Type B pancreatic cell (in vitro differentiated cells): Measurements from ENCODE around the gene SV2B. TPM values are rescaled to one million over a fixed set of nuclear protein-coding genes. Genes with fewer than 3 reads are reported as not detected.

Experiments
- DNase-seq: peaks from one replicate; pipeline ENCODE4 v3.0.0; 2021; ENCODE audit warnings: mixed read lengths; ENCODE audit not compliant: unreplicated experiment; ENCODE audit errors: extremely low spot score
- H3K27ac Mint-ChIP-seq: 2 replicates; pipeline ENCODE4 v1.8.0; 2021; ENCODE audit warnings: mild to moderate bottlenecking, mixed read lengths
- H3K27me3 Mint-ChIP-seq: 2 replicates; pipeline ENCODE4 v1.8.0; 2021; ENCODE audit warnings: mixed read lengths
- H3K36me3 Mint-ChIP-seq: 2 replicates; pipeline ENCODE4 v1.8.0; 2021; ENCODE audit warnings: mixed read lengths
- H3K4me1 Mint-ChIP-seq: one replicate; pipeline ENCODE4 v1.8.0; 2021; ENCODE audit warnings: mixed read lengths; ENCODE audit not compliant: unreplicated experiment
- H3K4me3 Mint-ChIP-seq: 2 replicates; pipeline ENCODE4 v1.8.0; 2021; ENCODE audit warnings: mild to moderate bottlenecking, mixed read lengths
- H3K9me3 Mint-ChIP-seq: 2 replicates; pipeline ENCODE4 v1.8.0; 2021; ENCODE audit warnings: mixed read lengths
- total RNA-seq: library from RNA; stranded (reverse); gene quantifications from 2 replicates; pipeline ENCODE4 v1.2.1, GENCODE V29; 2021; ENCODE audit warnings: low replicate concordance
- TF ChIP-seq, protein P1 (sequence below): fragments of 200-600 bp; sonication (generic); conservative IDR thresholded peaks from 2 replicates; pipeline ENCODE4 v1.5.0; 2021; ENCODE audit warnings: antibody characterized with exemption, mild to moderate bottlenecking

SV2B gene
- total RNA-seq, 1 donor from 2014 or later: 1.7 TPM

DNA sequence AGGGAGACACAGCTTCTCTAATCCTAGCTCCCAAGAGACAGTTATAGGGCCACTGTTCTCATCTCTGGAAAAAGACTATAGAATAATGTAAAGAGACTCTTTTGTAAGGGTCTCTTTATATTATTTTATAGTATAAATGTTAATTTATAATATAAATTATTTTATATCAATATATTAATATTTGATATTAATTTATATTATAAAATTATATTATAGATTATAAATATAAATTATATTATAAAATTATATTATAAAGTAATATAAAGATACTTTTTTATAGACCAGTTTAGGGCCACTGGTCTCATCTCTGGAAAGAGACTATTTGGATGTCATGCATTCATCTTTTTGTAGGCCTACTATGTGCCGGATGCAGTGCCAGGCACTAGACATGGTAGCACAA is 53.9 kb downstream of the SV2B start:
- no peak overlapping the region for H3K27ac Mint-ChIP-seq
- peaks cover 45% of the 10 kb centered on the region for H3K27me3 Mint-ChIP-seq

DNA sequence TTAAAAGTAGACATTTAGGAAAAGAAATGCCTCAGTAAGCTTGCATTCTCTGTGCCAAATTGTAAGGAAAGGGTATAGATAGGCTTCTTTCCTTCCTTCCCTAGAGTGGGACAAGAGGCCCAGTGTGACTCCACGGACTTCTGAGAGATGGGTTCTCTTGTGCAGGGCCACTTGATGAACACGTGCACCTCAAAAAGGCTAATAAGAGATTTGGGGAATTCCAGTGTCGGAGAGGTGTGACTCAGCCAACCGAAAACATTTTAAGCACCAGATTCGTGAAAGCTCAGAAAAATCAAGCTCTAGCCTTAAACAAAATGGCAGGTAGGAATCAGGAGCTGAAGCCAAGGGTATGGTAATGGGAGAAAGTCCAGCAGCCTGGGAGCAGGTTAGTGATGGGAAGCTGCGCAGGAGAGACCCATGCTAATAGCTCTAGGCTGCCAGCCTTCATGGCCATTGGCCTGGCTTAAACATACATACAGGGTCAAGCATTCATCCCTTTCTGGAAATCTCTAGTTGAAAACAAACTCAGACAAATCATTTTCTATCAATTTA is 56.2 kb downstream of the SV2B start:
- no peak overlapping the region for H3K27ac Mint-ChIP-seq
- H3K4me3 Mint-ChIP-seq: no peak overlapping the region
- DNase-seq: no peak
- H3K9me3 Mint-ChIP-seq: no peaks in the 10 kb centered on the region
- TF ChIP-seq, protein P1, sequence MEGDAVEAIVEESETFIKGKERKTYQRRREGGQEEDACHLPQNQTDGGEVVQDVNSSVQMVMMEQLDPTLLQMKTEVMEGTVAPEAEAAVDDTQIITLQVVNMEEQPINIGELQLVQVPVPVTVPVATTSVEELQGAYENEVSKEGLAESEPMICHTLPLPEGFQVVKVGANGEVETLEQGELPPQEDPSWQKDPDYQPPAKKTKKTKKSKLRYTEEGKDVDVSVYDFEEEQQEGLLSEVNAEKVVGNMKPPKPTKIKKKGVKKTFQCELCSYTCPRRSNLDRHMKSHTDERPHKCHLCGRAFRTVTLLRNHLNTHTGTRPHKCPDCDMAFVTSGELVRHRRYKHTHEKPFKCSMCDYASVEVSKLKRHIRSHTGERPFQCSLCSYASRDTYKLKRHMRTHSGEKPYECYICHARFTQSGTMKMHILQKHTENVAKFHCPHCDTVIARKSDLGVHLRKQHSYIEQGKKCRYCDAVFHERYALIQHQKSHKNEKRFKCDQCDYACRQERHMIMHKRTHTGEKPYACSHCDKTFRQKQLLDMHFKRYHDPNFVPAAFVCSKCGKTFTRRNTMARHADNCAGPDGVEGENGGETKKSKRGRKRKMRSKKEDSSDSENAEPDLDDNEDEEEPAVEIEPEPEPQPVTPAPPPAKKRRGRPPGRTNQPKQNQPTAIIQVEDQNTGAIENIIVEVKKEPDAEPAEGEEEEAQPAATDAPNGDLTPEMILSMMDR: no peak
- H3K4me1 Mint-ChIP-seq: no peaks in the 10 kb centered on the region
- peaks cover 39% of the 10 kb centered on the region for H3K27me3 Mint-ChIP-seq
- no peaks in the 10 kb centered on the region for H3K36me3 Mint-ChIP-seq

More for the DNA sequence above, 53.9 kb downstream of the SV2B start:
- no peak for DNase-seq
- TF ChIP-seq, protein P1: no peak
- H3K36me3 Mint-ChIP-seq: no peaks in the 10 kb centered on the region
- H3K4me1 Mint-ChIP-seq: no peaks in the 10 kb centered on the region
- no peak overlapping the region for H3K4me3 Mint-ChIP-seq
- no peaks in the 10 kb centered on the region for H3K9me3 Mint-ChIP-seq

DNA sequence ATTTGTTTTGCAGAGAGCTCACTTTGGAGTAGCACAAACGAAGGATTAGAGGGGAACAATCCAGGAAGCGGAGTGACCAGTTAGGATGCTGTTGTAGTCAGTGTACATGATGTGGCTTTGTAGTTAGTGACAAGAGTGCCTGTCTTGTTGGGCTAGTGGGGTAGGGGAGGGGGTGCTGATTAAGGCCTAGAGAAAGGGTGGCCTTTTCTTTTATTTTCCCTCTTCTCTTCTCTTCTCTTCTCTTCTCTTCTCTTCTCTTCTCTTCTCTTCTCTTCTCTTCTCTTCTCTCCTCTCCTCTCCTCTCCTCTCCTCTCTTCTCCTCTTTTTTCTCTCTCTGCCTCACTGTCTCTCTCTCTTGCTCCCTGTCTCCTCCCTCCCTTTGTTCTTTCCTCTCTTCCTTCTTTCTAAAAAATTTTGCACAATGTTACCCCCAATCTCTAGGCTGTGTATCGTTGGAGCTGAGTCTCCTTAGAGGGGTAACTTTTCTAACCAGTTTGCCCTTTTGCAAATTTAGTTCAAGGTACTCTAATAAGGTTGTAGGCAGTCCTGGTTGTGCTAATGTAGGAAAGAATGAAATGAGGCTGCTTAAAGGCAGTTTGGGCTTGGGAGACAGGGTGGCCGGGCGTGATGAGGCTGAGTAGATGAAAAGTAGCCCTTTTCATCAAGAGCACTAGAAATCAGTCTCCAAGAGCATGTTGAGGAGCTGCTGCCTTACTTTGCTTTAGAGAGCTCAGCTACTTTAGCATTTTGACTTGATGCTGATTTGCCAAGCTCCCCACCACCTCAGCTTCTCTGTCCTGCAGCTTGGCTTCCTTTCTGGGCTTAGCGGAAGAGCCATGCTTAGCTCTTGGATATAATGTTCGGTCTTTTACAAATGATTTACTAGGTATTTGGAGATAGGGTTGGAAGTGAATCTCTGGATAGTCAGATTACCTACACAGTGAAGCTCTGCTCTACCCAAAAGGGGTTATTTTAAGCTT is 58.6 kb downstream of the SV2B start:
- no peaks in the 10 kb centered on the region for H3K36me3 Mint-ChIP-seq
- H3K27me3 Mint-ChIP-seq: peaks cover 29% of the 10 kb centered on the region
- H3K4me3 Mint-ChIP-seq: no peak overlapping the region
- TF ChIP-seq, protein P1: no peak
- H3K4me1 Mint-ChIP-seq: no peaks in the 10 kb centered on the region
- H3K9me3 Mint-ChIP-seq: no peaks in the 10 kb centered on the region
- no peak for DNase-seq
- no peak overlapping the region for H3K27ac Mint-ChIP-seq

DNA sequence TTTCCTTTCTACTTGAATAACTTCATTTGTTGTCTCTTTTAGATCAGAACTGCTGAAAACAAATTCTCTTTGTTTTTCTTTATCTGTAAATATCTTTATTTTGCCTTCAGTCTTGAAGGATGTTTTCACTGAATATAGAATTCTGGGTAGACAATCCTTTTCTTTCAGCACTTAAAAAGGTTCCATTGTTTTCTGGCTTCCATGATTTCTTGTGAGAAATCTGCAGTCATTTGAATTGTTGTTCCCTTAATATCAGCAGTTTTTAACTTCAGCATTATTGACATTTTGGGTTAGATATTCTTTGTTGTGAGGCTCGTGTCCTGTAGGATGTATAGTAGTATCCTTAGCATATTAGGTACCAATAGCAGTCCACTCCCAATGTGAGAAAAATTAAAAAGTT is 65.8 kb downstream of the SV2B start:
- TF ChIP-seq, protein P1: no peak
- no peak for DNase-seq
- H3K4me1 Mint-ChIP-seq: no peaks in the 10 kb centered on the region
- H3K27me3 Mint-ChIP-seq: peaks cover 9% of the 10 kb centered on the region
- no peak overlapping the region for H3K4me3 Mint-ChIP-seq
- peaks cover 7% of the 10 kb centered on the region for H3K9me3 Mint-ChIP-seq
- H3K27ac Mint-ChIP-seq: no peak overlapping the region
- H3K36me3 Mint-ChIP-seq: no peaks in the 10 kb centered on the region

DNA sequence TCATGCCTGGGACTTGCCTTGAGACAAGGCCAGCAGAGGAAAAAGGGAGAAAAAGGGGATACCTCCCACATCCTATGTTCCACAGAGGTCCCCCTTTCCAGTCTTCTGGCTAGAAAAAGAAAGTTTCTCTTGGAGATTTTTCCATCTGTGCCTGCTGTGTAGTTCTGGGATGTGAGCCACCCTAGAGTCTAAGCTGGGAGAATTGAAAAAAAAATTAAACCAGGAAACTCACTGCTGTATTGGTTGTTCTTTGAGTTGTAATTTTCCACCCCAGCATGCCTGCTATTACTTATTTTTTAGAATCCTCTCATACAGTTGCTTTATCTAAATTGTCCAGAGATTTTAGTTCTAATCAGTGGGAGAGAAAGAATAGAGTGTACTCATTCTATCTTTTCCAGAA is 68.4 kb downstream of the SV2B start:
- no peaks in the 10 kb centered on the region for H3K4me1 Mint-ChIP-seq
- no peak for DNase-seq
- peaks cover 12% of the 10 kb centered on the region for H3K27me3 Mint-ChIP-seq
- TF ChIP-seq, protein P1: no peak
- no peak overlapping the region for H3K27ac Mint-ChIP-seq
- no peaks in the 10 kb centered on the region for H3K36me3 Mint-ChIP-seq
- H3K9me3 Mint-ChIP-seq: peaks cover 7% of the 10 kb centered on the region
- no peak overlapping the region for H3K4me3 Mint-ChIP-seq
